HEK293 (cell line): ENCODE measurements around the gene PAX4.

ENCODE experiments used
- CTCF ChIA-PET: fragments of 350-600 bp; formaldehyde crosslinking; extraction: SDS; loops from one replicate; lab custom pipeline; 2021; ENCODE audit warnings: antibody characterized with exemption; lab: Yijun Ruan, JAX
- POLR2A ChIA-PET: fragments of 300-600 bp; formaldehyde crosslinking; extraction: SDS; loops from one replicate; lab custom pipeline; 2020; ENCODE audit warnings: antibody characterized with exemption, inconsistent platforms; lab: Yijun Ruan, JAX
- H3K27ac ChIP-seq: fragments of 200-500 bp; sonication (Bioruptor generic); 2 replicates; pipeline ENCODE4 v1.5.1; 2014; ENCODE audit warnings: low read depth, low read length, control low read depth, inconsistent platforms; ENCODE audit errors: extremely low read depth
- H3K36me3 ChIP-seq, 2 experiments: fragments of 200-500 bp in 1 of 2; sonication (Bioruptor generic) in 1 of 2; 1 replicate in 1 of 2; 2 replicates in 1 of 2; pipeline ENCODE4 v1.5.1; 2014 to 2017; ENCODE audit warnings: inconsistent platforms in 2 of 2, low read length in 2 of 2; ENCODE audit not compliant: control insufficient read depth in 2 of 2, insufficient read depth in 1 of 2
- H3K4me1 ChIP-seq: fragments of 200-500 bp; sonication (Bioruptor generic); 2 replicates; pipeline ENCODE4 v1.5.1; 2014; ENCODE audit warnings: mild to moderate bottlenecking, low read length, inconsistent platforms; ENCODE audit not compliant: control insufficient read depth, insufficient read depth
- H3K4me3 ChIP-seq: 2 replicates; pipeline ENCODE4 v1.5.1; 2011; ENCODE audit warnings: low read depth, mild to moderate bottlenecking, control low read depth, low read length, moderate library complexity
- H3K9me3 ChIP-seq: fragments of 200-500 bp; sonication (Bioruptor generic); 2 replicates; pipeline ENCODE4 v1.5.1; 2014; ENCODE audit warnings: low read depth, low read length, inconsistent platforms; ENCODE audit not compliant: control insufficient read depth, insufficient read depth
- HIC1 ChIP-seq: fragments of 450-650 bp; formaldehyde crosslinking; IDR thresholded peaks from 2 replicates; pipeline ENCODE4 v1.5.1; 2016; ENCODE audit warnings: missing biosample characterization, missing genetic modification characterization
- HOXD13 ChIP-seq: sonication (generic); formaldehyde crosslinking; IDR thresholded peaks from 2 replicates; pipeline ENCODE4 v1.8.0; 2022; ENCODE audit warnings: missing genetic modification reagents, borderline replicate concordance
- KLF7 ChIP-seq: fragments of 450-650 bp; formaldehyde crosslinking; IDR thresholded peaks from 2 replicates; pipeline ENCODE4 v1.5.1; 2016; ENCODE audit warnings: missing biosample characterization, missing genetic modification characterization, borderline replicate concordance
- OSR2 ChIP-seq: fragments of 450-650 bp; formaldehyde crosslinking; IDR thresholded peaks from 2 replicates; pipeline ENCODE4 v1.5.1; 2016; ENCODE audit warnings: missing biosample characterization, missing genetic modification characterization
- PRDM6 ChIP-seq: fragments of 450-650 bp; formaldehyde crosslinking; IDR thresholded peaks from 2 replicates; pipeline ENCODE4 v1.5.1; 2017; ENCODE audit warnings: missing biosample characterization, missing genetic modification characterization
- RBAK ChIP-seq: fragments of 450-650 bp; formaldehyde crosslinking; IDR thresholded peaks from 2 replicates; pipeline ENCODE4 v1.5.1; 2016; ENCODE audit warnings: missing biosample characterization, missing genetic modification characterization
- SP7 ChIP-seq: fragments of 450-650 bp; formaldehyde crosslinking; IDR thresholded peaks from 2 replicates; pipeline ENCODE4 v1.5.1; 2016; ENCODE audit warnings: missing biosample characterization, missing genetic modification characterization
- YY2 ChIP-seq: fragments of 450-650 bp; formaldehyde crosslinking; IDR thresholded peaks from 2 replicates; pipeline ENCODE4 v1.5.1; 2016; ENCODE audit warnings: missing biosample characterization, missing genetic modification characterization
- ZBTB7A ChIP-seq: fragments of 450-650 bp; formaldehyde crosslinking; IDR thresholded peaks from 2 replicates; pipeline ENCODE4 v1.5.1; 2016; ENCODE audit warnings: low read depth, missing biosample characterization, missing genetic modification characterization
- ZFP37 ChIP-seq: fragments of 450-650 bp; formaldehyde crosslinking; IDR thresholded peaks from 2 replicates; pipeline ENCODE4 v1.5.1; 2016; ENCODE audit warnings: missing biosample characterization, missing genetic modification characterization
- ZNF146 ChIP-seq: fragments of 450-650 bp; formaldehyde crosslinking; IDR thresholded peaks from 2 replicates; pipeline ENCODE4 v1.5.1; 2016; ENCODE audit warnings: missing biosample characterization, missing genetic modification characterization
- ZNF214 ChIP-seq: fragments of 450-650 bp; formaldehyde crosslinking; IDR thresholded peaks from 2 replicates; pipeline ENCODE4 v1.5.1; 2017; ENCODE audit warnings: missing biosample characterization, mild to moderate bottlenecking, missing genetic modification characterization, borderline replicate concordance
- ZNF335 ChIP-seq: fragments of 450-650 bp; formaldehyde crosslinking; conservative IDR thresholded peaks from 2 replicates; pipeline ENCODE4 v1.5.1; 2016; ENCODE audit warnings: missing biosample characterization, missing genetic modification characterization
- ZNF341 ChIP-seq: fragments of 450-650 bp; formaldehyde crosslinking; IDR thresholded peaks from 2 replicates; pipeline ENCODE4; 2016; ENCODE audit warnings: low read depth, missing biosample characterization, missing genetic modification characterization
- ZNF366 ChIP-seq: fragments of 450-650 bp; formaldehyde crosslinking; conservative IDR thresholded peaks from 2 replicates; pipeline ENCODE4 v1.5.1; 2016; ENCODE audit warnings: missing biosample characterization, missing genetic modification characterization
- ZNF423 ChIP-seq: fragments of 450-650 bp; formaldehyde crosslinking; IDR thresholded peaks from 2 replicates; pipeline ENCODE4 v1.5.1; 2016; ENCODE audit warnings: missing biosample characterization, missing genetic modification characterization
- ZNF433 ChIP-seq: fragments of 450-650 bp; formaldehyde crosslinking; IDR thresholded peaks from 2 replicates; pipeline ENCODE4 v1.5.1; 2016; ENCODE audit warnings: missing biosample characterization, missing genetic modification characterization, low read depth
- ZNF701 ChIP-seq: fragments of 450-650 bp; formaldehyde crosslinking; IDR thresholded peaks from 2 replicates; pipeline ENCODE4 v1.5.1; 2016; ENCODE audit warnings: missing biosample characterization, missing genetic modification characterization
- ZNF837 ChIP-seq: fragments of 450-650 bp; formaldehyde crosslinking; IDR thresholded peaks from 2 replicates; pipeline ENCODE4 v1.5.1; 2016; ENCODE audit warnings: missing biosample characterization, missing genetic modification characterization
- ZNF843 ChIP-seq: fragments of 450-650 bp; formaldehyde crosslinking; IDR thresholded peaks from 2 replicates; pipeline ENCODE4 v1.5.1; 2016; ENCODE audit warnings: missing biosample characterization, missing genetic modification characterization
- ZSCAN30 ChIP-seq: fragments of 450-650 bp; IDR thresholded peaks from 2 replicates; pipeline ENCODE4 v1.5.1; 2018; ENCODE audit warnings: missing biosample characterization, mild to moderate bottlenecking, missing genetic modification characterization, moderate library complexity
- TF ChIP-seq, protein P1 (sequence below): fragments of 450-650 bp; formaldehyde crosslinking; IDR thresholded peaks from 2 replicates; pipeline ENCODE4 v1.5.1; 2016; ENCODE audit warnings: missing biosample characterization, missing genetic modification characterization
- TF ChIP-seq, protein P2 (sequence below): fragments of 450-650 bp; formaldehyde crosslinking; IDR thresholded peaks from 2 replicates; pipeline ENCODE4 v1.5.1; 2017; ENCODE audit warnings: missing biosample characterization, missing genetic modification characterization

The PAX4 gene

GRCh38 chr7:127578711-127579275 lies 39.1 kb downstream of the PAX4 start:
- CTCF ChIA-PET: interaction anchor here (0.9 kb wide), 1 partner anchor 50 kb away, joined by 6 read pairs; no protein-coding TSS in a partner anchor
- Histone ChIP-seq H3K4me3 (no peak overlapping the region), H3K36me3 (peaks cover 0 to 42% of the 10 kb centered on the region in 2 experiments; a peak in 1 of 3 replicates), H3K4me1 (peaks cover 1% of the 10 kb centered on the region; the same call in 1 of the 2 replicates), H3K27ac (no peak overlapping the region), H3K9me3 (no peaks in the 10 kb centered on the region)
- POLR2A ChIA-PET: interaction anchor here (2.7 kb wide), 1 partner anchor 9 kb away, joined by 13 read pairs; the partner anchor contains the start of gene ARF5
- TF ChIP-seq KLF7 (tag by site-specific recombination) (no peak), ZNF366 (0 out of 2 replicates have a peak, but pooled peaks have one; percentile 27), RBAK (tag by site-specific recombination) (no peak), HIC1 (tag by site-specific recombination) (0 out of 2 replicates have a peak, but pooled peaks have one; percentile 21), PRDM6 (tag by site-specific recombination) (0 out of 2 replicates have a peak, but pooled peaks have one; percentile 15), SP7 (tag by site-specific recombination) (peak; percentile 96)
- TF ChIP-seq, protein P1, sequence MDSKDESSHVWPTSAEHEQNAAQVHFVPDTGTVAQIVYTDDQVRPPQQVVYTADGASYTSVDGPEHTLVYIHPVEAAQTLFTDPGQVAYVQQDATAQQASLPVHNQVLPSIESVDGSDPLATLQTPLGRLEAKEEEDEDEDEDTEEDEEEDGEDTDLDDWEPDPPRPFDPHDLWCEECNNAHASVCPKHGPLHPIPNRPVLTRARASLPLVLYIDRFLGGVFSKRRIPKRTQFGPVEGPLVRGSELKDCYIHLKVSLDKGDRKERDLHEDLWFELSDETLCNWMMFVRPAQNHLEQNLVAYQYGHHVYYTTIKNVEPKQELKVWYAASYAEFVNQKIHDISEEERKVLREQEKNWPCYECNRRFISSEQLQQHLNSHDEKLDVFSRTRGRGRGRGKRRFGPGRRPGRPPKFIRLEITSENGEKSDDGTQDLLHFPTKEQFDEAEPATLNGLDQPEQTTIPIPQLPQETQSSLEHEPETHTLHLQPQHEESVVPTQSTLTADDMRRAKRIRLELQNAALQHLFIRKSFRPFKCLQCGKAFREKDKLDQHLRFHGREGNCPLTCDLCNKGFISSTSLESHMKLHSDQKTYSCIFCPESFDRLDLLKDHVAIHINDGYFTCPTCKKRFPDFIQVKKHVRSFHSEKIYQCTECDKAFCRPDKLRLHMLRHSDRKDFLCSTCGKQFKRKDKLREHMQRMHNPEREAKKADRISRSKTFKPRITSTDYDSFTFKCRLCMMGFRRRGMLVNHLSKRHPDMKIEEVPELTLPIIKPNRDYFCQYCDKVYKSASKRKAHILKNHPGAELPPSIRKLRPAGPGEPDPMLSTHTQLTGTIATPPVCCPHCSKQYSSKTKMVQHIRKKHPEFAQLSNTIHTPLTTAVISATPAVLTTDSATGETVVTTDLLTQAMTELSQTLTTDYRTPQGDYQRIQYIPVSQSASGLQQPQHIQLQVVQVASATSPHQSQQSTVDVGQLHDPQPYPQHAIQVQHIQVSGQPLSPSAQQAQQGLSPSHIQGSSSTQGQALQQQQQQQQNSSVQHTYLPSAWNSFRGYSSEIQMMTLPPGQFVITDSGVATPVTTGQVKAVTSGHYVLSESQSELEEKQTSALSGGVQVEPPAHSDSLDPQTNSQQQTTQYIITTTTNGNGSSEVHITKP (tag by site-specific recombination): peak; percentile 62; the same call in 1 of the 2 replicates
- TF ChIP-seq, protein P2, sequence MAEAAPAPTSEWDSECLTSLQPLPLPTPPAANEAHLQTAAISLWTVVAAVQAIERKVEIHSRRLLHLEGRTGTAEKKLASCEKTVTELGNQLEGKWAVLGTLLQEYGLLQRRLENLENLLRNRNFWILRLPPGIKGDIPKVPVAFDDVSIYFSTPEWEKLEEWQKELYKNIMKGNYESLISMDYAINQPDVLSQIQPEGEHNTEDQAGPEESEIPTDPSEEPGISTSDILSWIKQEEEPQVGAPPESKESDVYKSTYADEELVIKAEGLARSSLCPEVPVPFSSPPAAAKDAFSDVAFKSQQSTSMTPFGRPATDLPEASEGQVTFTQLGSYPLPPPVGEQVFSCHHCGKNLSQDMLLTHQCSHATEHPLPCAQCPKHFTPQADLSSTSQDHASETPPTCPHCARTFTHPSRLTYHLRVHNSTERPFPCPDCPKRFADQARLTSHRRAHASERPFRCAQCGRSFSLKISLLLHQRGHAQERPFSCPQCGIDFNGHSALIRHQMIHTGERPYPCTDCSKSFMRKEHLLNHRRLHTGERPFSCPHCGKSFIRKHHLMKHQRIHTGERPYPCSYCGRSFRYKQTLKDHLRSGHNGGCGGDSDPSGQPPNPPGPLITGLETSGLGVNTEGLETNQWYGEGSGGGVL: peak; percentile 83

DNA sequence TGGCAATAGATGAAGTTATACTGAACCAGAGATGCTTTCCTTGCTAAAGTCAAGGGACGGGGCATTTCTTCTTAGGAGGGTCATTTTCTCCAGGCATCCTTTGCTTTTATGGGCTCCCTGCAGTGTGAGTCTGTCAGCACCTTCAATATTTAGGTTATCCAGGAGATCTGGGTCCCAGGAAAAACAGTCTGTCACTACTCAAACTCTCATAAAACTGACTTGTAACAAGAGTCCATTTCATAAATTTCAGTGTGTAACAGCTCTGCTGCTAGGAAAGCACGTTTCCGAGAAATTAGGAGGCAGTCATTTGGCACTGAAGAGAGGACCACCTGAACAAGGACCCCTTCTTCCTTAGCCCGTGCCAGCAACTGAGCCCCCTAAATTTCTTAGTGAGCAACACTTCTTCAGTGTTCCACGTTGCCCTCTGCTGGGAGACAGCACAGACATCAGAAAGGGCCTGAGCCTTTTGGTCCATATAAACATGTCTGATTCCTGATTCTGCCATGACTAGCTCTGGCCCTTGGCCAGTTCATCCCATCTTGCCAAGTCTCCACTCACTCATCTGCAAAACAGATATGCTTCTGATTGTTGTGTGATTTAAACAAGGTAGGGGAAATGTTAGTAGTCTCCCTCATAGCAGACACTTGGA lies 39.8 kb downstream of the PAX4 start:
- no peak overlapping the region for H3K4me3 ChIP-seq
- H3K36me3 ChIP-seq: peaks cover 0 to 35% of the 10 kb centered on the region in 2 experiments; a peak in 1 of 3 replicates
- CTCF ChIA-PET: no interaction called here
- POLR2A ChIA-PET: interaction anchor here (2.7 kb wide), 1 partner anchor 10 kb away, joined by 13 read pairs; the partner anchor contains the start of gene ARF5
- no peaks in the 10 kb centered on the region for H3K9me3 ChIP-seq
- H3K27ac ChIP-seq: no peak overlapping the region
- no peaks in the 10 kb centered on the region for H3K4me1 ChIP-seq
- TF ChIP-seq ZNF701 (tag by site-specific recombination) (no peak), ZFP37 (tag by site-specific recombination) (no peak), ZNF341 (0 out of 2 replicates have a peak, but pooled peaks have one; percentile 12), ZNF335 (tag by site-specific recombination) (peak; percentile 51; the same call in 1 of the 2 replicates), ZNF837 (tag by site-specific recombination) (no peak), ZBTB7A (tag by site-specific recombination) (no peak), HOXD13 (CRISPR knock-in tag) (no peak), ZNF843 (tag by site-specific recombination) (0 out of 2 replicates have a peak, but pooled peaks have one; percentile 58), ZSCAN30 (tag by site-specific recombination) (0 out of 2 replicates have a peak, but pooled peaks have one; percentile 38), ZNF423 (tag by site-specific recombination) (peak; percentile 43; the same call in 1 of the 2 replicates), YY2 (tag by site-specific recombination) (peak; percentile 41; the same call in 1 of the 2 replicates), ZNF146 (tag by site-specific recombination) (no peak), ZNF214 (tag by site-specific recombination) (no peak), ZNF433 (tag by site-specific recombination) (no peak), OSR2 (tag by site-specific recombination) (peak; percentile 39; the same call in 1 of the 2 replicates)
